ENCODE results near the gene EZR.

- TF ChIP-seq POLR2A (IDR thresholded peaks at IDR 0.05; ENCODE audit: low read length) (no peak), GATA1 (IDR thresholded peaks at IDR 0.05; ENCODE audit: low read depth, low read length) (no peak)
These were observed 64.4 kb downstream of the EZR start for GRCh38 chr6:158754738-158755137.
